IMR-90 (cell line): ENCODE data around the gene MICAL3. TPM values are rescaled to one million over a fixed set of nuclear protein-coding genes. Genes with fewer than 3 reads are reported as not detected.
A peak's percentile ranks its signal among the peaks of the same experiment; 100 is the strongest.

Source experiments
- ATAC-seq: fragments of 200-7000 bp; cut with Tn5 transposase; 2 replicates; pipeline ENCODE4 v1.9.1; 2020; ENCODE audit warnings: low read depth, mild to moderate bottlenecking, moderate library complexity
- BruUV-seq: library from RNA; stranded (reverse); fragments of 400-500 nt; replicated peaks from 2 replicates; lab custom pipeline; 2021; lab: Mats Ljungman, UMichigan
- CTCF ChIA-PET: fragments of 300-600 bp; formaldehyde crosslinking; extraction: SDS; loops from one replicate; lab custom pipeline; 2021; ENCODE audit warnings: antibody characterized with exemption; lab: Yijun Ruan, JAX
- POLR2A ChIA-PET: fragments of 300-600 bp; sonication (Branson Sonifier 250); formaldehyde crosslinking; loops from one replicate; lab custom pipeline; 2022; ENCODE audit warnings: antibody characterized with exemption; ENCODE audit not compliant: unreplicated experiment; lab: Charles Lee
- DNase-seq: peaks from one replicate; pipeline ENCODE4 v3.0.0; 2013
- H2AFZ ChIP-seq: replicated peaks from 2 replicates; pipeline ENCODE3; 2013; ENCODE audit warnings: low read length, mild to moderate bottlenecking; ENCODE audit not compliant: poor library complexity
- H2AK5ac ChIP-seq: 2 replicates; pipeline ENCODE4 v1.6.1; 2013; ENCODE audit warnings: low read depth, low read length, inconsistent platforms
- H2AK9ac ChIP-seq: replicated peaks from 2 replicates; pipeline ENCODE3; 2013; ENCODE audit warnings: mild to moderate bottlenecking, low read depth, low read length, moderate library complexity; ENCODE audit not compliant: poor library complexity
- H2BK120ac ChIP-seq: 2 replicates; pipeline ENCODE4 v1.6.1; 2013; ENCODE audit warnings: low read depth, low read length, inconsistent platforms
- H2BK15ac ChIP-seq: 3 replicates; pipeline ENCODE4 v1.6.1; 2013; ENCODE audit warnings: low read depth, low read length, inconsistent platforms
- H2BK20ac ChIP-seq: 2 replicates; pipeline ENCODE4 v1.6.1; 2013; ENCODE audit warnings: low read depth, mild to moderate bottlenecking, inconsistent platforms, low read length, moderate library complexity
- H2BK5ac ChIP-seq: 2 replicates; pipeline ENCODE4 v1.6.1; 2013; ENCODE audit warnings: mild to moderate bottlenecking, low read depth, low read length, inconsistent platforms; ENCODE audit not compliant: poor library complexity, severe bottlenecking
- H3K14ac ChIP-seq: replicated peaks from 2 replicates; pipeline ENCODE4 v1.6.1; 2013; ENCODE audit warnings: low read depth, low read length, inconsistent platforms
- H3K18ac ChIP-seq: 2 replicates; pipeline ENCODE4 v1.6.1; 2013; ENCODE audit warnings: low read depth, low read length, control low read depth
- H3K23ac ChIP-seq: 2 replicates; pipeline ENCODE4 v1.6.1; 2013; ENCODE audit warnings: low read depth, low read length, inconsistent platforms
- H3K27ac ChIP-seq: 2 replicates; pipeline ENCODE4 v1.5.1; 2013; ENCODE audit warnings: mild to moderate bottlenecking, control low read depth, low read length; ENCODE audit not compliant: insufficient read depth
- H3K27me3 ChIP-seq: 2 replicates; pipeline ENCODE4 v1.6.1; 2013; ENCODE audit warnings: low read length; ENCODE audit not compliant: control insufficient read depth, insufficient read depth
- H3K36me3 ChIP-seq: 2 replicates; pipeline ENCODE4 v1.6.1; 2013; ENCODE audit warnings: low read length, mixed read lengths; ENCODE audit not compliant: control insufficient read depth, insufficient read depth
- H3K4ac ChIP-seq: 2 replicates; pipeline ENCODE4 v1.6.1; 2013; ENCODE audit warnings: low read depth, low read length, inconsistent platforms
- H3K4me1 ChIP-seq: 2 replicates; pipeline ENCODE4 v1.6.1; 2013; ENCODE audit warnings: low read length, mixed read lengths; ENCODE audit not compliant: control insufficient read depth, insufficient read depth
- H3K4me2 ChIP-seq: 2 replicates; pipeline ENCODE4 v1.6.1; 2013; ENCODE audit warnings: low read depth, mild to moderate bottlenecking, control low read depth, low read length, moderate library complexity
- H3K4me3 ChIP-seq: 2 replicates; pipeline ENCODE4 v1.5.1; 2013; ENCODE audit warnings: low read depth, mild to moderate bottlenecking, control low read depth, low read length, moderate library complexity; ENCODE audit not compliant: insufficient read depth
- H3K56ac ChIP-seq: 2 replicates; pipeline ENCODE4 v1.6.1; 2013; ENCODE audit warnings: low read length, inconsistent platforms; ENCODE audit not compliant: insufficient read depth; ENCODE audit errors: extremely low read depth
- H3K79me1 ChIP-seq, 2 experiments: 2 replicates each; pipeline ENCODE4 v1.6.1; 2013; ENCODE audit warnings: low read length in 2 of 2, inconsistent platforms in 1 of 2, low read depth in 1 of 2
- H3K9ac ChIP-seq: 2 replicates; pipeline ENCODE4 v1.6.1; 2013; ENCODE audit warnings: low read depth, low read length, control low read depth
- H3K9me1 ChIP-seq: 2 replicates; pipeline ENCODE4 v1.6.1; 2013; ENCODE audit warnings: low read length, inconsistent platforms; ENCODE audit not compliant: insufficient read depth
- H3K9me3 ChIP-seq: 2 replicates; pipeline ENCODE4 v1.6.1; 2013; ENCODE audit warnings: low read length; ENCODE audit not compliant: control insufficient read depth, insufficient read depth
- H4K20me1 ChIP-seq: 2 replicates; pipeline ENCODE4 v1.6.1; 2013; ENCODE audit warnings: low read length, inconsistent platforms; ENCODE audit not compliant: insufficient read depth
- H4K5ac ChIP-seq: 2 replicates; pipeline ENCODE4 v1.6.1; 2013; ENCODE audit warnings: mild to moderate bottlenecking, low read depth, low read length, control low read depth
- H4K8ac ChIP-seq, 2 experiments: 2 replicates each; pipeline ENCODE4 v1.6.1; 2013; ENCODE audit warnings: low read depth in 2 of 2, low read length in 2 of 2, control low read depth in 1 of 2, inconsistent platforms in 1 of 2
- H4K91ac ChIP-seq: 2 replicates; pipeline ENCODE4 v1.6.1; 2013; ENCODE audit warnings: low read depth, low read length, inconsistent platforms; ENCODE audit not compliant: insufficient read depth
- BHLHE40 ChIP-seq: fragments of 150-350 bp; IDR thresholded peaks from 2 replicates; pipeline ENCODE4 v1.6.1; 2016; ENCODE audit warnings: mild to moderate bottlenecking, low read depth, low read length
- CEBPB ChIP-seq: IDR thresholded peaks from 2 replicates; pipeline ENCODE4 v1.6.1; 2012; ENCODE audit warnings: low read depth, low read length, improper control_type of control experiment
- CHD1 ChIP-seq: IDR thresholded peaks from 2 replicates; pipeline ENCODE4 v1.6.1; 2012; ENCODE audit warnings: low read depth, low read length, improper control_type of control experiment
- CTCF ChIP-seq: conservative IDR thresholded peaks from 2 replicates; pipeline ENCODE4 v1.5.1; 2012; ENCODE audit warnings: mild to moderate bottlenecking, low read depth, low read length, improper control_type of control experiment
- ELK1 ChIP-seq: fragments of 150-350 bp; IDR thresholded peaks from 2 replicates; pipeline ENCODE4 v1.6.1; 2016; ENCODE audit warnings: low read depth, mild to moderate bottlenecking, low read length, moderate library complexity, borderline replicate concordance
- FOS ChIP-seq: fragments of 150-350 bp; IDR thresholded peaks from 2 replicates; pipeline ENCODE4 v1.6.1; 2016; ENCODE audit warnings: low read depth, low read length
- MAFK ChIP-seq: IDR thresholded peaks from 2 replicates; pipeline ENCODE4 v1.6.1; 2012; ENCODE audit warnings: low read depth, low read length, improper control_type of control experiment
- MAZ ChIP-seq: IDR thresholded peaks from 2 replicates; pipeline ENCODE4 v1.6.1; 2012; ENCODE audit warnings: low read depth, mild to moderate bottlenecking, low read length, improper control_type of control experiment, moderate library complexity, borderline replicate concordance
- MXI1 ChIP-seq: IDR thresholded peaks from 2 replicates; pipeline ENCODE4 v1.6.1; 2012; ENCODE audit warnings: low read depth, mild to moderate bottlenecking, low read length, moderate library complexity, borderline replicate concordance
- NFE2L2 ChIP-seq: fragments of 150-350 bp; IDR thresholded peaks from 2 replicates; pipeline ENCODE4 v1.6.1; 2016; ENCODE audit warnings: low read depth, mild to moderate bottlenecking, low read length
- POLR2A ChIP-seq: IDR thresholded peaks from 2 replicates; pipeline ENCODE4 v1.6.1; 2012; ENCODE audit warnings: mild to moderate bottlenecking, low read depth, low read length
- RAD21 ChIP-seq: IDR thresholded peaks from 2 replicates; pipeline ENCODE4 v1.6.1; 2012; ENCODE audit warnings: low read length, improper control_type of control experiment
- RCOR1 ChIP-seq: IDR thresholded peaks from 2 replicates; pipeline ENCODE4 v1.6.1; 2012; ENCODE audit warnings: mild to moderate bottlenecking, low read length, improper control_type of control experiment; ENCODE audit not compliant: insufficient replicate concordance
- RFX5 ChIP-seq: IDR thresholded peaks from 2 replicates; pipeline ENCODE4 v1.8.0; 2012; ENCODE audit warnings: low read depth, mild to moderate bottlenecking, low read length, moderate library complexity
- SMC3 ChIP-seq: fragments of 150-350 bp; IDR thresholded peaks from 2 replicates; pipeline ENCODE4 v1.6.1; 2016; ENCODE audit warnings: low read depth, mild to moderate bottlenecking, antibody characterized with exemption, low read length, moderate library complexity
- USF2 ChIP-seq: fragments of 150-350 bp; IDR thresholded peaks from 2 replicates; pipeline ENCODE4 v1.6.1; 2017; ENCODE audit warnings: mild to moderate bottlenecking, antibody characterized with exemption, low read length, low read depth
- WGBS, 2 experiments: methylation state at CpG; one replicate each; pipeline versions ENCODE4 v1.1.5 to v1.1.7; 2013; ENCODE audit warnings: missing lambda C conversion rate in 2 of 2; ENCODE audit not compliant: insufficient read length in 1 of 2; ENCODE audit errors: extremely low coverage in 2 of 2; 5-methylcytosine and 5-hydroxymethylcytosine counted together
- dilution Hi-C: fragments of 300-500 bp; cut with HindIII; formaldehyde crosslinking; loops from one replicate; pipeline ENCODE4 v1.14.3; 2018; ENCODE audit warnings: low sequenced_read_pairs; ENCODE audit not compliant: unreplicated experiment
- in situ Hi-C: fragments of 300-500 bp; cut with MboI; formaldehyde crosslinking; loops from 3 replicates; pipeline ENCODE4 v1.14.3; 2019; ENCODE audit warnings: low sequenced_read_pairs, inconsistent platforms, mixed read lengths
- intact Hi-C: fragments of 100-400 bp; cut with micrococcal nuclease; formaldehyde crosslinking; loops from 2 replicates; pipeline ENCODE4 v1.10.0; 2022
- polyA plus RNA-seq, 3 experiments: library from polyadenylated mRNA; depleted of rRNA; stranded (reverse); fragments of >200 nt; gene quantifications; 2 replicates each; pipeline ENCODE4 v1.2.3, GENCODE V29; 2012; ENCODE audit warnings: low replicate concordance in 1 of 3
- total RNA-seq: library from RNA; depleted of rRNA; stranded (reverse); fragments of >200 nt; gene quantifications from 2 replicates; pipeline ENCODE4 v1.2.3, GENCODE V29; 2012

MICAL3 gene
- total and polyA plus RNA-seq, 2 of the 4 experiments (the other 2 are of a cell fraction): 17.6 to 26.8 TPM

GRCh38 chr22:17896586-17896985, 127.8 kb downstream of the MICAL3 start:
- Histone ChIP-seq H2BK20ac (no peak overlapping the region), H3K27ac (no peak overlapping the region), H2AFZ (no peak overlapping the region), H2BK15ac (no peak overlapping the region), H4K5ac (no peak overlapping the region), H2AK9ac (no peak overlapping the region), H3K14ac (no peak overlapping the region), H3K9ac (no peak overlapping the region), H3K9me3 (no peaks in the 10 kb centered on the region), H3K18ac (no peak overlapping the region), H3K9me1 (no peaks in the 10 kb centered on the region), H3K79me1 (peaks cover 5 to 7% of the 10 kb centered on the region in 2 experiments; a peak in 2 of 4 replicates), H3K56ac (no peak overlapping the region), H4K20me1 (no peaks in the 10 kb centered on the region), H3K36me3 (peaks cover 39% of the 10 kb centered on the region), H2BK5ac (no peak overlapping the region), H3K27me3 (no peaks in the 10 kb centered on the region), H3K4me3 (no peak overlapping the region), H3K4ac (no peak overlapping the region), H2AK5ac (no peak overlapping the region), H3K4me2 (no peak overlapping the region), H2BK120ac (no peak overlapping the region), H4K8ac (no peak overlapping the region), H3K4me1 (no peaks in the 10 kb centered on the region), H3K23ac (no peak overlapping the region), H4K91ac (no peak overlapping the region)
- WGBS, 2 experiments: 64% methylated on average over 2 of the region's 14 CpGs; no CpG with 5 or more reads in 1 of the 2 experiments
- dilution Hi-C loops: no loop called here
- DNase-seq (peak; percentile 27), ATAC-seq (peak; percentile 54)
- in situ Hi-C loops: no loop called here
- POLR2A ChIA-PET: no interaction called here
- CTCF ChIA-PET: interaction anchor here (0.6 kb wide), 1 partner anchor 135 kb away, joined by 3 read pairs; no protein-coding TSS in a partner anchor
- intact Hi-C loops: no loop called here
- TF ChIP-seq FOS: no peak
- no peak for TF ChIP-seq RCOR1
- no peak for TF ChIP-seq MXI1
- TF ChIP-seq MAZ: no peak
- TF ChIP-seq POLR2A: no peak
- TF ChIP-seq CTCF: peak; percentile 32; the same call in 1 of the 2 replicates
- peak; percentile 52 for TF ChIP-seq RAD21
- TF ChIP-seq CEBPB: no peak
- no peak for TF ChIP-seq CHD1
- TF ChIP-seq USF2: no peak
- no peak for TF ChIP-seq RFX5
- no peak for TF ChIP-seq BHLHE40
- TF ChIP-seq SMC3: 0 out of 2 replicates have a peak, but pooled peaks have one; percentile 21
- no peak for TF ChIP-seq MAFK
- TF ChIP-seq ELK1: no peak
- TF ChIP-seq NFE2L2: no peak
- no TSS peak for BruUV-seq
